Astrocyte (in vitro differentiated cells and primary cell): Measurements from ENCODE around the gene CA12.

Experiments used
- EZH2 ChIP-seq: IDR thresholded peaks from 2 replicates; pipeline ENCODE4 v1.6.1; 2012; ENCODE audit warnings: mild to moderate bottlenecking, low read length, inconsistent platforms; ENCODE audit not compliant: insufficient read depth
- TF ChIP-seq, protein P1 (sequence below): IDR thresholded peaks from 2 replicates; pipeline ENCODE4 v1.5.1; 2011; ENCODE audit warnings: low read depth, mild to moderate bottlenecking, inconsistent platforms, low read length, moderate library complexity; ENCODE audit not compliant: insufficient read depth

DNA sequence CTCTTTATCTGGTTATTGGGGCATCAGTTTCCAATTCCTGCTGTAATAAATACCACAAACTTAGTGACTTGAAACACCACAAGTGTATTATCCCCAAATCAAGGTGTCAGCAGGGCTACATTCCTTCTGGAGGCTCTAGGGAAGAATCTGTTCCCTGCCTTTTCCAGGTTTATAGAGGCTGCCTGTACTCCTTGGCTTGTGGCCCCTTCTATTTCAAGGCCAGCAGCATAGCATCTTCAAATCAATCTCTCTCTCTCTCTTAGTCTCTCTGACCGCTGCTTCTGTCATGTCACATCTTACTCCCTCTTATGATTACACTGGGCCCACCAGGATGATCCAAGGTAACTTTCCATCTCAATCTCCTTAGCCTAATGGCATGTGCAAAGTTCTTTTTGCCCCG lies 44.9 kb upstream of the CA12 start:
- TF ChIP-seq EZH2, result no peak
- TF ChIP-seq, protein P1, sequence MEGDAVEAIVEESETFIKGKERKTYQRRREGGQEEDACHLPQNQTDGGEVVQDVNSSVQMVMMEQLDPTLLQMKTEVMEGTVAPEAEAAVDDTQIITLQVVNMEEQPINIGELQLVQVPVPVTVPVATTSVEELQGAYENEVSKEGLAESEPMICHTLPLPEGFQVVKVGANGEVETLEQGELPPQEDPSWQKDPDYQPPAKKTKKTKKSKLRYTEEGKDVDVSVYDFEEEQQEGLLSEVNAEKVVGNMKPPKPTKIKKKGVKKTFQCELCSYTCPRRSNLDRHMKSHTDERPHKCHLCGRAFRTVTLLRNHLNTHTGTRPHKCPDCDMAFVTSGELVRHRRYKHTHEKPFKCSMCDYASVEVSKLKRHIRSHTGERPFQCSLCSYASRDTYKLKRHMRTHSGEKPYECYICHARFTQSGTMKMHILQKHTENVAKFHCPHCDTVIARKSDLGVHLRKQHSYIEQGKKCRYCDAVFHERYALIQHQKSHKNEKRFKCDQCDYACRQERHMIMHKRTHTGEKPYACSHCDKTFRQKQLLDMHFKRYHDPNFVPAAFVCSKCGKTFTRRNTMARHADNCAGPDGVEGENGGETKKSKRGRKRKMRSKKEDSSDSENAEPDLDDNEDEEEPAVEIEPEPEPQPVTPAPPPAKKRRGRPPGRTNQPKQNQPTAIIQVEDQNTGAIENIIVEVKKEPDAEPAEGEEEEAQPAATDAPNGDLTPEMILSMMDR, result no peak
